GM21529 (cell line): Measurements from ENCODE around the gene SPACDR.
"Not testable (repeated sequence)": the region's sequence is repeated elsewhere in the genome, so short reads cannot be mapped to it uniquely, and the experiment has no call there.

ENCODE experiments used
- ATAC-seq: cut with Tn5 transposase; IDR thresholded peaks from one replicate; pipeline ENCODE4 v1.9.1; 2021; ENCODE audit not compliant: unreplicated experiment

The SPACDR gene

DNA sequence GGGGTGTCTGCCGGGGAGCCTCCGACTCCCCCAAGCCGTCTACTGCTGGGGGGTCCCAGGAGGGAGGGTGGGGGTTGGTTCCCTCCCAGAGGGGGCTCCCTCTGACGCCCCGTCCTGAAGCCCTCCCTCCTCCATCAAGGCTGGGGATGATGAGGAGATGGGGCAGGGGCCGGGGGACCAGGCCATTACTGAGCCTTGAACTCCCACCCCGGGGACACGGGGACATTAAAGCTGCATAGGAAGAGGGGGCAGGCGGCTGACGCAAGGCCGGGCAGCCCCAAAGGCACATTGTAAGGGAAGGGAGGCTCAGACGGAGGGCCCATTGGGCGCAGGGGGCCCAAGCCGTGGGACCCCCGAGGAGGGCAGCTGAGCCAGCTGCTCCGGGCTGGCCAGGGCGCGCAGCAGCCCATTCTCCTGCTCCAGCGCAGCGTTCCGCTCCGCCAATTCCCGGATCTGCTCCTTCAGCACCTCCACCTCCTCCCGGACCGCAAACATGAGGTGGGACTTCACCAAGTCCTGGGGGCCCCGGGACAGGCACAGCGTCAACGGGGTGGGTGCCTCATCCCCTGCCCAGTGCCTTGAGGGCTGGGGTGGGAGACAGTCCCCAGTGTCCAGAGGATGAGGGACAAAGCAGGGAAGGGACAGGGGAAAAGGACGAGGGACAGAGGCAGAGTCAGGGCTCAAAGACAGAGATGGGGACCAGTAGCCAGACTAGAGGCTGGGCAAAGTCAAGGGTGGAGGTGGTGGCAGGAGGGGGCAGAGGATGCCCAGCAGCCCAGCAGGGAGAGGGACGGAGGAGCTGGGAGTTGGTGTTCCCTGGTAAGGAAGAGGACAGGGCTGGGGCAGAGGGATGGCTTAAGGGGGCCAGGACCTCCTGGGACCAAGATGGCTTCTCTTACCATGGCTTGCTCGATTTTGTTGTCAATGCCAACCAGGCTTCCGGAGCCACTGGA, 2.9 kb upstream of the SPACDR start:
- ATAC-seq: no peak

DNA sequence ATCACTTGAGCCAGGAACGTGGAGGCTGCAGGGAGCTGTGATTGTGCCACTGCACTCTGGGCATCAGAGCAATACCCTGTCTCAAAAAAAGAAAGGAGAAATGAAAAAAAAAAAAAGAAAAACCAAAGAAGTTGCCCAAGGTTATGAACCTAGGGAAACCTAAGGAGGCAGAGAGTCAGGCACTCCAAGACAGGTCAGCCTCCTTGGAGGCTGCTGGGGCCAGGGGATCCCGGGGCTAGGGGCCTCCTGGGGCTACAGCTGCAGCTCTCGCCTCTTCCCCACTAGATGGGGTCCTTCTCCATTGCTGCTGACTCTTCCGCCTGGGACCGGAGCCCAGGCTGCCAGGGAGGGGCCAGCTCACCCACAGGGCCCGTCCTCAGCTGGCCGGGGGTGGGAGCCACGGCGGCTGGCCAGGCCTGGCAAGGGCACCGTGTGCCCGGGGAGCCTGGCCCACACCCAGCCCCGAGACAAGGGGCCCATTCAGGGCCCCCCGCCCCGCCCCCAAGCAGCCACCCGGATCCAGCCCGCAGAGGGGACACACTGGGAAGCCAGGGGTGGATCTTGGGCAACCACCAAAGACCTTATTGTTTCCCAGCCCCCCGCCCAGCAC, 1.7 kb upstream of the SPACDR start:
- ATAC-seq: no peak

DNA sequence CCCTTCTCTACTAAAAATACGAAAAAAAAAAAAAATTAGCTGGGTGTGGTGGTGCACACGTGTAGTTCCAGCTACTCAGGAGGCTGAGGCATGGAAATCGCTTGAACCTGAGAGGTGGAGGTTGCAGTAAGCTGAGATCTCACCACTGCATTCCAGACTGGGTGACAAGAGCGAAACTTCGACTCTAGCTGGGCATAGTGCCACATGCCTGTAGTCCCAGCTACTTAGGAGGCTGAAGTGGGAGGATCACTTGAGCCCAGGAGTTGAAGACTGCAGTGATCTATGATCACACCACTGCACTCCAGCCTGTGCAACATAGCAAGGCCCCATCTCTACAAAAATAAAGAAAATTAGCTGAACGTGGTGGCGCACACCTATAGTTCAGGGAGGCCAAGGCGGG, 1.2 kb upstream of the SPACDR start:
- no peak for ATAC-seq

DNA sequence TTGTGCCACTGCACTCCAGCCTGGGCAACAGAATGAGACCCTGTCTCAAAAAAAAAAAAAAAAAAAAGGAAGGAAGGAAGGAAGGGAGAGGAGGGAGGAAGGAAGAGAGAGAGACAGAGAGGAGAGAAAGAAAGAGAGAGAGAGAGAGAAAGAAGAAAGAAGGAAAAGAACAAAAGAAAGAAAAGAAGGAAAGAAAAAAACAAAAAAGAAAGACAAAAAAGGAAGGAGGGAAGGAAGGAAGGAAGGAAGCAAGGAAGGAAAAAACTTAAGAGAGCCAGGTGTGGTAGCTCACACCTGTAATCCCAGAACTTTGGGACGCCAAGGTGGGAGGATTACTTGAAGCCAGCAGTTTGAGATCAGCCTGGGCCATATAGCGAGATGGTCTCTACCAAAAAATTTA, 731 bp upstream of the SPACDR start:
- ATAC-seq: no peak

DNA sequence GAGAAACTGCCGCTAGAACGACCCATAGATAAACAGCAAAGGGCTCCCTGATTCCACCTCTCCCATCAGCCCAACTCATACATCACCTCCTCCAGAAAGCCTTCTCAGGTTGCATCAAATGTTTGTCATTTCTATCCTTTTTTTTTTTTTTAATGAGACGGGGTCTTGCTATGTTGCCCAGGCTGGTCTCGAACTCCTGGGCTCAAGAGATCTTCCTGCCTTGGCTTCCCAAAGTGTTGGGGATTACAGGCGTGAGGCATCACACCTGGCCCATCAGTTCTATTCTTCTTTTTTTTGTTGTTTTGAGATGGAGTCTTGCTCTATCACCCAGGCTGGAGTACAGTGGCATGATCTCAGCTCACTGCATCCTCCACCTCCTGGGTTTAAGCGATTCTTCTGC, 7.0 kb downstream of the SPACDR start:
- no peak for ATAC-seq

DNA sequence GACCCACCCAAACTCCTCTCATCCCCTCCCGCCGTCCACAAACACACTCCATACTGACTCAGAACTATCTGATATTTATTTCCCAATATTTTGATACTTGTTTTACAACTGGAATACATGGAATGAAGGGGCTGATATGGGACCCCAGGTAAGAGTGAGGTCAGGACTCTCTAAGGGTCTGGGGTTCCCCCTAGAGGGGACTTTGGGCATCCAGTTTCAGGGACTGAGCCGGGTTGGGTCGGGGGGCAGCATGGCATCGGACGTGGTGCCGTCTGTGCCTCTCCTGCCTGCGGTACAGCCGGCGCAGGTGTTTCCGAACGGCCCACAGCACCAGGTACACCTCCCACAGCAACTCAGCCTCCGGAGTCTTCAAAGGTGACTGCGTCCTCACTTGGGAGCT, 7.5 kb downstream of the SPACDR start:
- ATAC-seq: no peak

DNA sequence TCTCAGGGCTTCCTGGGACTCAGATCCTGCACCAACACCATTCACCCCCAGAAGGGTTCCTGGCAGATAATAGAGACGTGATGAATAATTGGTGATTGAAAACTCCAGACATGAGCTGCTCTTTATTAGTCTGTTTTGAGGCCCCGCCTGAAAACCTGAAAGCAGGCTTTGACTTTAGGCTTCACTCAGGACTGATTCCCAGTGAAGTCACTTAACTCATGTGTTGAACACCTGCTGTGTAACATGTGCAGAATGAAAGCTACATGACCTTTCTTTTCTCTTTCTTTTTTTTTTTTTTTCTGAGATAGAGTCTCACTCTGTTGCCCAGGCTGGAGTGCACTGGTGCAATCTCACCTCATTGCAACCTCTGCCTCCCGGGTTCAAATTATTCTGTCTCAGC, 8.9 kb downstream of the SPACDR start:
- no peak for ATAC-seq

DNA sequence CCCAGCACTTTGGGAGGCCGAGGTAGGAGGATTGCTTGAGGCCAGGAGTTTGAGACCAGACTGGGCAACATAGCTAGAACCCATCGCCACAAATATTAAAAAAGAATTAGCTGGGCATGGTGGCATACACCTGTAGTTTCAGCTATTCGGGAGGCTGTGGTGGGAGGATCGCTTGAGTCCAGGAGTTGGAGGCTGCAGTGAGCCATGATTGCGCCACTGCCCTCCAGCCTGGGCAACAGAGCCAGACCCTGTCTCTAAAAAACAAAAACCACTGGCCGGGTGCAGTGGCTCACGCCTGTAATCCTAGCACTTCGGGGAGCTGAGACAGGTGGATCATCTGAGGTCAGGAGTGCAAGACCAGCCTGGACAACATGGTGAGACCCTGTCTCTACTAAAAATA, 10.2 kb downstream of the SPACDR start:
- ATAC-seq: not testable (repeated sequence)

DNA sequence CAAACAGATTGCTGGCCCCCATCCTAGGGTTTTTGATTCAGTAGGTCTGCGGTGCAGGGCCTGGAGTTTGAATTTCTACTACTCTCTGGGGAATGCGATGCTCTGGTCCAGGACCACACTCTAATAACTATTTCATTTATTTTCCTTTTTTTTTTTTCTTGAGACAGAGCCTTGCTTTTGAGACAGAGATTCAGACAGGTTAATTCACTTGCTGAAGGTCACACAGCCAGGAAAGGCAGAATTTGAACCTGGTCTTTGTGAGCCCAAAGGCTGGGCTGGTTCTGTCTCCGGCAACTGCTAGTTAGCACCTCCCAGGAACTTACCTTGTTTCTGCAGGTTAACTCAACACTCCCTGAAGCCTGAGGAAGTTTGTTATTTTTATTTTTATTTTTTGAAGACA, 11.5 kb downstream of the SPACDR start:
- ATAC-seq: no peak

DNA sequence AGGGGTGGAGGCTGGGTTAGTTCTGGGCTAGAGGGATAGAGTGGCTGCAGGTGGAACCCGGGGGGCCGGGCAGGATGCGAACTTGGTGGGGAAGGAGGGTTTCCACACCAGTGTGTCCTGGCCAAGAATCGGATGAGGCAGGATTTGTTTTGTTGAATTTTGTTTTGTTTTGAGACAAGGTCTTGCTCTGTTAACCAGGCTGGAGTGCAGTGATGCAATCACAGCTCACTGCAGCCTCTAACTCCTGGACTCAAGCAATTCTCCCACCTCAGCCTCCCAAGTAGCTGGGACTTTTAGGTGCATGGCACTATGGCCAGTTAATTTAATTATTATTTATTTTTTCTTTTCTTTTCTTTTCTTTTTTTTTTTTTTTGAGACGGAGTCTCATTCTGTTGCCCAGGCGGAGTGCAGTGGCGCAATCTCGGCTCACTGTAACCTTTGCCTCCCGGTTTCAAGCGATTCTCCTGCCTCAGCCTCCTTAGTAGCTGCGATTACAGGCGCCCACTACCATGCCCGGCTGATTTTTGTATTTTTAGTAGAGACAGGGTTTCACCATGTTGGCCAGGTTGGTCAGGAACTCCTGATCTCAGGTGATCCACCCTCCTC, 14.8 kb downstream of the SPACDR start:
- no peak for ATAC-seq

DNA sequence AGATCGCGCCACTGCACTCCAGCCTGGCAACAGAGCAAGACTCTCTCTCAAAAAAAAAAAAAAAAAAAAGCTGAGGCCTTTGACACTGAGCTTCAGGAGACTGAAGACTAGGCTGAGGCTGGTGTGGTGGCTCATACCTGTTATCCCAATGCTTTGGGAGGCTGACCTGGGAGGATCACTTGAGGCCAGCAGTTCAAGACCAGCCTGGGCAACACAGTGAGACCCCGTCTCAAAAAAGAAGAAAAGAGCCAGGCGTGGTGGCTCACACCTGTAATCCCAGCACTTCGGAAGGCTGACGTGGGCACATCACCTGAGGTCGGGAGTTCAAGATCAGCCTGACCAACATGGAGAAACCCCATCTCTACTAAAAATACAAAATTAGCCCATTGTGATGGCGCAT, 16.7 kb downstream of the SPACDR start:
- ATAC-seq: not testable (repeated sequence)

DNA sequence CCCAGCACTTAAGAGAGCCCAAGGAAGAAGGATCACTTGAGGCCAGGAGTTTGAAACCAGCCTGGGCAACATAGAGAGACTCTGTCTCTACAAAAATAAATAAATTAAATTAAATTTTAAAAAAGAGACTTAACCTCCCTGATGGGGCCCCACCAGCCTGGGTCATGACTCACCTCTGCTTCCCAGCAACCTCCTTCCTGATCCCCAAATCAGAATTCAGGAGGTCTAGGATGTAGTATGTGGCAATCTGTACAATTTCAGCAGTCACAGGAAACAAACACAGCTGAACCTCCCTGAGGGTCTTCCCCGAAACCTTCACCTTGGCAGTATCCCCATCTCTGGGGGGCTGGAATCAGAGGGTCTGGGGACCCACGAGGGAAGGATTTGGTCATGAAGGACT, 18.0 kb downstream of the SPACDR start:
- ATAC-seq: no peak

DNA sequence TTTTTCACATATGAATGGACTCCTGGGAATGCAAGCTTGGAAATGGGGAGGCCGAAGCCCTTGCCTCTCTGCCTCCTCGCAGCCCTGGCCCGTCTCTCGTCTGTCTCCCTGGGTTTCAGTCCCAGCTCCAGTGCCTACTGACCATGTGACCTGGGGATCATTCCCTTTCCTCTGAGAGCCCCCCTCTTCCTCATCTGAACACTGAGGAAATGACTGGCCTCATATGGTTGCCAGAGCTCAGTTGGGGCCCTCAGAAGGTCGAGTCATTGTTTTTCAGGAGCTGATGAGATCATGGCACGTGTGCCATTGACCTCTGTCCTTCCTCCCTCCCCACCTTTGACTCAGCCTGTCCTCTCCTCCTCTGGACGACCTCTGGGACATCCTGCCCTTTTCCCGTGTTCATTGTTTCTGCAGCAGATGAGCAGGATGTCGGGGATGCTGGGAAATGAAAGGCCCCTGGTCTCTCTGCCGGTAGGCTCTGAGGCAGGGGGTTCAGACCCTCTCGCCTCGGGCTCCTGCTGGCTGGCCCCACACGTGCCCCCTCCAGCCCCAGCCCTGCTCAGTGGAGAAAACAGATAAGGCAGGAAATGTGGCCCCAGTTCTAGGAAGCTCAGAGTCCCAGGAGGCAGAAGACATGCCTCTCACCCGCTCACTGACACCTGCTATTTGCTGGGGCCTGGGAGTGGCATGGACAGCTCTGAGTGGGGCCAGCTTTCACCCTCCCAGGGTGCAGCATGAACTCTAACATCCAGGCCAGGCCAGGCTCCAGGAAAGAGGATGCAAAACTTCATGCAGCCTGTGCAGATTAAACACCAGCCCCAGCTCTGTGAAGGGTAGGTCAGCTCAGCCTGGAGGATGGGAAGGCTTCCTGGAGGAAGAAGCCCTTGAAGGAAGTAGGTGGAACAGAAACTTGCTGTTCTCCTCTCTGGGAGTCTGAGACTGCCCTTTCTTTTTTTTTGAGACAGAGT, 19.5 kb downstream of the SPACDR start:
- ATAC-seq: no peak

DNA sequence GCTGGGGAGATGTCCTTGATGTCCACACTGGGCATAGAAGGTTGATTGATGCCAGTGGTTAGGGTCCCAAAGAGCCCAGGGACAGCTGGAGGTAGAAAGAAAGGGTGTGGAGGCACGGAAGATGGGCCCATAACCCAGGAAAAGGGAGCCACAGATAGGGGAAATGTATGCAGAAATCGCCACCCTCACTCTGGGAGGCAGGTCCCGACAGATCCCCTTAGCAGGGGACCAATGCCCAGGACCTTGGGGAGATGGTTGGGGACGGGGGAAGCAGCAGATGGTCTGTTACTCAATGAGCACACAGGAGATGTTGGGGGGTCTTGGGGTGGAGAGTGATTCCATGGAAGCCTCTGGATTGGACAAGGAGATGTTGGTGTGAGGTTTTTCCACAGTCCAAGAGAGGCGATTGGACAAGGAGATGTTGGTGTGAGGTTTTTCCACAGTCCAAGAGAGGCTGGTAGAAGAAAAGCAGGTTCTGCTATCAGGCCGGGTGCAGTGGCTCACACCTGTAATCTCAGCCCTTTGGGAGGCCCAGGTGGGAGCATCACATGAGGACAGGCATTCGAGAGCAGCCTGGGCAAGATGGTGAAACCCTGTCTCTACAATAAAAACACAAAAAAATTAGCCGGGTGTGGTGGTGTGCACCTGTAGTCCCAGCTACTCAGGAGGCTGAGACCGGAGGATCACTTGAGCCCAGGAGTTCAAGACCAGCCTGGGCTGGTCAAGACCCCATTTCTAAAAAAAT, 20.8 kb downstream of the SPACDR start:
- ATAC-seq: no peak

DNA sequence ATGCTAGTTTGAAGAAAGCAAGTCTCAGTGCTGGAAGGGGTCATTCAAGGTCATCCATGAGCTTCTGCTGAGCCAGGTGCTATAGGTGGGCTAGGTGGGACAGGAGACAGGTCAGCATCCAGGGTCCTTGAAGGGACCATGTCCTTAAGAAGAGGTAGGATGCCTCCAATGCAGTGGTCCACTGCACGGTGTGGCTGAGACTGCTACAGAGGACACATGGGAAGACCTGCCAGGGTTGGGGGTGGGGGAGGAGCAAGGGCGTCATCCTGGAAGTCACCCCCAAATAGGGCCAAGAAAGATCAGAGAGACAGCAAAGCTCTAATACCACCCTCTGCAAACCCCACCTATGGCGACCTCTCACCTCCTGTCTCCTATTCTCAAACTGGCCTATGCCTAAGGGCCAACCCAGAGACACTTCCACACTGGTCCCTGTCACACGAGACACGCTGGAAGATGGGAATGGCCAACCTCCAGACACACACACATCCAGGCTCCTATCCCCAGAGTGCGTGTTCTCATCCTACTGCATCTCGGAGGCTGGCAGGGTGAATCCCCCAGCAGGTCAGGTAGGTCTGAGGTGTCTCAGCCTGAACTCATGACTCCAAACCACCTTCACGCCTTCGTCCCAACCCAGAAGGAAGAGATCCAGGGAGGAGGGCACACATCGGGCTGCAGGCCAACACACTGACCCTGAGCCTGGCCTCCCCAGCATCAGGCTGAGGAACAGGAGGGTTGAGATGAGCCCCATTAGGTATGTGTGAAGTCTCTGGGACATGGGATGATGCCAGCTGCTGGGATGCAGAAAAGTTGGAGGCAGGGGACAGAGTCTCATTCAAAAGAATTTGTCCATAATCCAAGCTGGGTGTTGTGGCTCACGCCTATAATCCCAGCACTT, 22.2 kb downstream of the SPACDR start:
- no peak for ATAC-seq

DNA sequence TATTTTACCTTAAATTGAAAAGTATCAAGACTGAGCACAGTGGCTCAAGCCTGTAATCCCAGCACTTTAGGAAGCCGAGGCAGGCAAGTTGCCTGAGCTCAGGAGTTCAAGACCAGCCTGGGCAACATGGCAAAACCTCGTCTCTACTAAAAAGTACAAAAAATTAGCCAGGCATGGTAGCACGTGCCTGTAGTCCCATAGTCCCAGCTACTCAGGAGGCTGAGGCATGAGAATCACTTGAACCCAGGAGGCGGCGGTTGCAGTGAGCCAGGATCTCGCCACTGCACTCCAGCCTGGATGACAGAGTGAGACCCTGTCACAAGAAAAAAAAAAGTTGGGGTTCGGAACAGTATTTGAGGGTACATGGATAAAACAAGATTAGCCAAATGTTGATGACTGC, 24.8 kb downstream of the SPACDR start:
- ATAC-seq: not testable (repeated sequence)

DNA sequence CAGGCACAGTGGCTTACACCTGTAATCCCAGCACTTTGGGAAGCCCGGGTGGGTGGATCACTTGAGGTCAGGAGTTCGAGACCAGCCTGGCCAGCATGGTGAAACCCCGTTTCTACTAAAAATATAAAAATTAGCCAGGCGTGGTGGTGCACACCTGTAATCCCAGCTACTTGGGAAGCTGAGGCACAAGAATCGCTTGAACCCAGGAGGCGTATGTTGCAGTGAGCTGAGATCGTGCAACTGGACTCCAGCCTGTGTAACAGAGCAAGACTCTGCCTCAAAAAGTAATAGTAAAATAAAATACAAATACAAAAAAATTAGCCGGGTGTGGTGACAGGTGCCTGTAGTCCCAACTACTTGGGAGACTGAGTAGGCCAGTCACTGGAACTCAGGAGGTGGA, 25.3 kb downstream of the SPACDR start:
- not testable (repeated sequence) for ATAC-seq

DNA sequence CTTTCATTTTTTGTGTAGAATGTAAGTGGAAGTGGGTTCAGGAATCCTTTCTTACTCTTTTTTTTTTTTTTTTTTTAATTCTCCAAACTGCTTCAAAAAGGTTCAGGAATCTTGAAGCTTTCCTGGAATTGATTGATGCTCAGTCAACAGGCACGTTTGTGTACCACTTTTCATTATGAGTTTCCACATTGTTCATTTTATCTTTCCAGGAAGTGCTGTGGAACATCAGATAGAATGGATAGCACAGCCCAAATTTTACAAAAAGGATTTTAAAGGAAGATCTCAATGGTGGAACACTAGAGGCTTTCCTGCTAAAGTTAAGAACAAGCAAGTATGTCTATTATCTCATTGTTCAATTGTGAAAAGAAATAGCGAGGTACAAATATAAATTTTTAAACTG, 25.9 kb downstream of the SPACDR start:
- ATAC-seq: no peak
